ENCODE measurements around the gene TRAM2.

TRAM2 gene

GRCh38 chr6:52611833-52612232 lies 35.0 kb upstream of the TRAM2 start:
- Histone ChIP-seq H3K27ac (ENCODE audit: low read depth, low read length) (no peak overlapping the region), H3K4me1 (ENCODE audit: control insufficient read depth in 1 of 2, insufficient read depth in 2 of 2, low read length in 2 of 2) (peaks cover 8 to 10% of the 10 kb centered on the region in 2 experiments), H4K91ac (ENCODE audit: low read depth, low read length) (no peak overlapping the region), H4K8ac (ENCODE audit: low read depth, low read length) (no peak overlapping the region), H3K4me2 (ENCODE audit: low read length) (no peak overlapping the region), H2BK120ac (ENCODE audit: insufficient read depth, low read length, poor library complexity) (no peak overlapping the region), H3K23ac (ENCODE audit: low read length) (no peak overlapping the region), H3K9ac (ENCODE audit: low read length) (no peak overlapping the region), H2AK5ac (ENCODE audit: low read length) (no peak overlapping the region), H3K18ac (ENCODE audit: low read length) (no peak overlapping the region), H3K36me3 (ENCODE audit: control insufficient read depth in 1 of 2, insufficient read depth in 2 of 2, low read length in 2 of 2) (no peaks in the 10 kb centered on the region), H3K79me1 (ENCODE audit: low read length) (no peaks in the 10 kb centered on the region), H3K9me3 (ENCODE audit: insufficient read depth, low read depth, low read length) (no peaks in the 10 kb centered on the region), H2BK5ac (ENCODE audit: low read depth, low read length, poor library complexity) (no peak overlapping the region), H3K4me3 (ENCODE audit: low read depth, low read length) (no peak overlapping the region), H3K14ac (ENCODE audit: low read length) (no peak overlapping the region), H2AFZ (ENCODE audit: insufficient read depth, low read length, poor library complexity) (no peak overlapping the region), H3K4ac (ENCODE audit: low read depth, low read length) (no peak overlapping the region), H3K79me2 (ENCODE audit: control insufficient read depth, insufficient read depth, low read length, poor library complexity) (no peaks in the 10 kb centered on the region), H2BK12ac (ENCODE audit: low read length) (no peak overlapping the region), H3K27me3 (ENCODE audit: insufficient read depth, low read length) (no peaks in the 10 kb centered on the region), H4K12ac (ENCODE audit: low read depth, low read length) (no peak overlapping the region)
- DNase-seq, result peak; percentile 22 to 67
- WGBS (ENCODE audit: extremely low coverage, insufficient coverage, insufficient read length), result no CpG with 5 or more reads among the region's 1 CpG

- H4K91ac ChIP-seq (ENCODE audit: low read depth, low read length), result no peak overlapping the region
- no peaks in the 10 kb centered on the region for H3K9me3 ChIP-seq (ENCODE audit: insufficient read depth, low read depth, low read length)
- H3K36me3 ChIP-seq (ENCODE audit: control insufficient read depth in 1 of 2, insufficient read depth in 2 of 2, low read length in 2 of 2), result no peaks in the 10 kb centered on the region
- no peaks in the 10 kb centered on the region for H3K79me2 ChIP-seq (ENCODE audit: control insufficient read depth, insufficient read depth, low read length, poor library complexity)
- no peak overlapping the region for H3K27ac ChIP-seq (ENCODE audit: low read depth, low read length)
- no peak overlapping the region for H3K23ac ChIP-seq (ENCODE audit: low read length)
- H3K14ac ChIP-seq (ENCODE audit: low read length), result no peak overlapping the region
- no peak overlapping the region for H3K18ac ChIP-seq (ENCODE audit: low read length)
- no peak overlapping the region for H3K9ac ChIP-seq (ENCODE audit: low read length)
- no peak overlapping the region for H2AK5ac ChIP-seq (ENCODE audit: low read length)
- H2BK120ac ChIP-seq (ENCODE audit: insufficient read depth, low read length, poor library complexity), result peak overlapping the region; percentile 48
- H3K79me1 ChIP-seq (ENCODE audit: low read length), result no peaks in the 10 kb centered on the region
- H2AFZ ChIP-seq (ENCODE audit: insufficient read depth, low read length, poor library complexity), result no peak overlapping the region
- H3K4me2 ChIP-seq (ENCODE audit: low read length), result no peak overlapping the region
- peaks cover 8 to 10% of the 10 kb centered on the region in 2 experiments for H3K4me1 ChIP-seq (ENCODE audit: control insufficient read depth in 1 of 2, insufficient read depth in 2 of 2, low read length in 2 of 2)
- H4K8ac ChIP-seq (ENCODE audit: low read depth, low read length), result no peak overlapping the region
- no peak overlapping the region for H3K4ac ChIP-seq (ENCODE audit: low read depth, low read length)
- no peaks in the 10 kb centered on the region for H3K27me3 ChIP-seq (ENCODE audit: insufficient read depth, low read length)
- no CpG with 5 or more reads among the region's 5 CpGs for WGBS (ENCODE audit: extremely low coverage, insufficient coverage, insufficient read length)
- H2BK12ac ChIP-seq (ENCODE audit: low read length), result no peak overlapping the region
- H4K12ac ChIP-seq (ENCODE audit: low read depth, low read length), result no peak overlapping the region
- no peak overlapping the region for H2BK5ac ChIP-seq (ENCODE audit: low read depth, low read length, poor library complexity)
- no peak overlapping the region for H3K4me3 ChIP-seq (ENCODE audit: low read depth, low read length)
- no peak for DNase-seq
These were observed 34.0 kb upstream of the TRAM2 start for GRCh38 chr6:52610745-52611355.

- Histone ChIP-seq H3K27ac (ENCODE audit: low read depth, low read length) (no peak overlapping the region), H3K36me3 (ENCODE audit: control insufficient read depth in 1 of 2, insufficient read depth in 2 of 2, low read length in 2 of 2) (no peaks in the 10 kb centered on the region), H4K12ac (ENCODE audit: low read depth, low read length) (no peak overlapping the region), H3K4me2 (ENCODE audit: low read length) (no peak overlapping the region), H2AFZ (ENCODE audit: insufficient read depth, low read length, poor library complexity) (no peak overlapping the region), H3K79me2 (ENCODE audit: control insufficient read depth, insufficient read depth, low read length, poor library complexity) (no peaks in the 10 kb centered on the region), H3K4me1 (ENCODE audit: control insufficient read depth in 1 of 2, insufficient read depth in 2 of 2, low read length in 2 of 2) (peaks cover 8 to 10% of the 10 kb centered on the region in 2 experiments), H3K79me1 (ENCODE audit: low read length) (no peaks in the 10 kb centered on the region), H3K27me3 (ENCODE audit: insufficient read depth, low read length) (no peaks in the 10 kb centered on the region), H2BK120ac (ENCODE audit: insufficient read depth, low read length, poor library complexity) (no peak overlapping the region), H3K4ac (ENCODE audit: low read depth, low read length) (no peak overlapping the region), H3K9me3 (ENCODE audit: insufficient read depth, low read depth, low read length) (no peaks in the 10 kb centered on the region), H2BK12ac (ENCODE audit: low read length) (no peak overlapping the region), H4K8ac (ENCODE audit: low read depth, low read length) (peak overlapping the region; percentile 57), H2BK5ac (ENCODE audit: low read depth, low read length, poor library complexity) (no peak overlapping the region), H3K18ac (ENCODE audit: low read length) (no peak overlapping the region), H3K14ac (ENCODE audit: low read length) (no peak overlapping the region), H3K9ac (ENCODE audit: low read length) (no peak overlapping the region), H3K4me3 (ENCODE audit: low read depth, low read length) (no peak overlapping the region), H3K23ac (ENCODE audit: low read length) (no peak overlapping the region), H4K91ac (ENCODE audit: low read depth, low read length) (no peak overlapping the region), H2AK5ac (ENCODE audit: low read length) (no peak overlapping the region)
- WGBS (ENCODE audit: extremely low coverage, insufficient coverage, insufficient read length), result no CpG with 5 or more reads among the region's 3 CpGs
- peak in 1 of 2 donors; percentile 38 for DNase-seq
These were observed 33.2 kb upstream of the TRAM2 start for GRCh38 chr6:52610011-52610410.

GRCh38 chr6:52605610-52606185 lies 28.8 kb upstream of the TRAM2 start:
- no peak overlapping the region for H4K91ac ChIP-seq (ENCODE audit: low read depth, low read length)
- peaks cover 1% of the 10 kb centered on the region for H3K9me3 ChIP-seq (ENCODE audit: insufficient read depth, low read depth, low read length)
- no peaks in the 10 kb centered on the region for H3K79me1 ChIP-seq (ENCODE audit: low read length)
- no peak overlapping the region for H2BK5ac ChIP-seq (ENCODE audit: low read depth, low read length, poor library complexity)
- H2BK120ac ChIP-seq (ENCODE audit: insufficient read depth, low read length, poor library complexity), result no peak overlapping the region
- H3K23ac ChIP-seq (ENCODE audit: low read length), result no peak overlapping the region
- no peak overlapping the region for H4K12ac ChIP-seq (ENCODE audit: low read depth, low read length)
- no peak overlapping the region for H4K8ac ChIP-seq (ENCODE audit: low read depth, low read length)
- no peaks in the 10 kb centered on the region for H3K36me3 ChIP-seq (ENCODE audit: control insufficient read depth in 1 of 2, insufficient read depth in 2 of 2, low read length in 2 of 2)
- no peak overlapping the region for H3K14ac ChIP-seq (ENCODE audit: low read length)
- no peak overlapping the region for H2AK5ac ChIP-seq (ENCODE audit: low read length)
- no peak overlapping the region for H2AFZ ChIP-seq (ENCODE audit: insufficient read depth, low read length, poor library complexity)
- DNase-seq, result no peak
- no peak overlapping the region for H3K18ac ChIP-seq (ENCODE audit: low read length)
- H3K4me1 ChIP-seq (ENCODE audit: control insufficient read depth in 1 of 2, insufficient read depth in 2 of 2, low read length in 2 of 2), result peaks cover 3% of the 10 kb centered on the region in 2 experiments
- no peak overlapping the region for H3K4me3 ChIP-seq (ENCODE audit: low read depth, low read length)
- WGBS (ENCODE audit: extremely low coverage, insufficient coverage, insufficient read length), result no CpG with 5 or more reads among the region's 5 CpGs
- H2BK12ac ChIP-seq (ENCODE audit: low read length), result no peak overlapping the region
- H3K4ac ChIP-seq (ENCODE audit: low read depth, low read length), result no peak overlapping the region
- H3K9ac ChIP-seq (ENCODE audit: low read length), result no peak overlapping the region
- H3K4me2 ChIP-seq (ENCODE audit: low read length), result no peak overlapping the region
- H3K27me3 ChIP-seq (ENCODE audit: insufficient read depth, low read length), result no peaks in the 10 kb centered on the region
- H3K79me2 ChIP-seq (ENCODE audit: control insufficient read depth, insufficient read depth, low read length, poor library complexity), result no peaks in the 10 kb centered on the region
- no peak overlapping the region for H3K27ac ChIP-seq (ENCODE audit: low read depth, low read length)

All from trophoblast cell (in vitro differentiated cells and primary cell).